Endodermal cell (in vitro differentiated cells): ENCODE measurements around the gene ADAM30. TPM values are rescaled to one million over a fixed set of nuclear protein-coding genes. Genes with fewer than 3 reads are reported as not detected.

Experiments used
- DNase-seq: peaks from one replicate; pipeline ENCODE4 v3.0.0-alpha.2; 2017
- H3K27ac ChIP-seq: 2 replicates; pipeline ENCODE4 v1.5.1; 2013; ENCODE audit warnings: mild to moderate bottlenecking, low read depth, low read length, moderate library complexity
- H3K27me3 ChIP-seq: 2 replicates; pipeline ENCODE4 v1.6.1; 2013; ENCODE audit warnings: mild to moderate bottlenecking, low read length, moderate library complexity; ENCODE audit not compliant: insufficient read depth, control insufficient read depth, poor library complexity, severe bottlenecking
- H3K36me3 ChIP-seq: 2 replicates; pipeline ENCODE4 v1.7.0; 2013; ENCODE audit warnings: mild to moderate bottlenecking, low read length, moderate library complexity; ENCODE audit not compliant: control insufficient read depth, insufficient read depth
- H3K4me1 ChIP-seq: one replicate; pipeline ENCODE4 v1.7.0; 2013; ENCODE audit warnings: low read length; ENCODE audit not compliant: control insufficient read depth, insufficient read depth
- H3K4me3 ChIP-seq: 2 replicates; pipeline ENCODE4 v1.5.1; 2013; ENCODE audit warnings: mild to moderate bottlenecking, low read length, moderate library complexity
- H3K9ac ChIP-seq: 2 replicates; pipeline ENCODE4 v1.6.1; 2013; ENCODE audit warnings: mild to moderate bottlenecking, low read length, moderate library complexity; ENCODE audit not compliant: poor library complexity, severe bottlenecking; ENCODE audit errors: extremely low read depth
- H3K9me3 ChIP-seq: 2 replicates; pipeline ENCODE4 v1.6.1; 2013; ENCODE audit warnings: mild to moderate bottlenecking, low read length, moderate library complexity; ENCODE audit not compliant: control insufficient read depth
- H3K27ac Mint-ChIP-seq: 2 replicates; pipeline ENCODE4 v1.8.0; 2020; ENCODE audit warnings: mixed read lengths
- H3K27me3 Mint-ChIP-seq: 2 replicates; pipeline ENCODE4 v1.8.0; 2021; ENCODE audit warnings: mild to moderate bottlenecking, mixed read lengths; ENCODE audit not compliant: insufficient read depth
- H3K36me3 Mint-ChIP-seq: 2 replicates; pipeline ENCODE4 v1.8.0; 2020; ENCODE audit warnings: low read depth, mixed read lengths
- H3K4me1 Mint-ChIP-seq: 2 replicates; pipeline ENCODE4 v1.8.0; 2020; ENCODE audit warnings: mixed read lengths
- H3K4me3 Mint-ChIP-seq: 2 replicates; pipeline ENCODE4 v1.8.0; 2020; ENCODE audit warnings: mild to moderate bottlenecking, moderate library complexity, mixed read lengths
- H3K9me3 Mint-ChIP-seq: 2 replicates; pipeline ENCODE4 v1.8.0; 2020; ENCODE audit warnings: mild to moderate bottlenecking, mixed read lengths
- WGBS, 2 experiments: methylation state at CpG; one replicate each; pipeline versions ENCODE4 v1.1.5 to v1.1.7; 2013; ENCODE audit warnings: missing lambda C conversion rate in 2 of 2, mixed read lengths in 1 of 2; ENCODE audit not compliant: insufficient coverage in 1 of 2, insufficient read length in 1 of 2; 5-methylcytosine and 5-hydroxymethylcytosine counted together
- total RNA-seq, 2 donors: library from RNA; stranded (reverse); fragmentation: NEBNext Ultra II Directional in 1 of 2; extraction: Animal tissue kit (Norgen Biotek cat#: 25700) in 1 of 2; gene quantifications; 2 replicates in 1 of 2; 3 replicates in 1 of 2; pipeline ENCODE4 v1.2.1, GENCODE V29; 2021
- TF ChIP-seq, protein P1 (sequence below): fragments of 200-600 bp; sonication (generic); conservative IDR thresholded peaks from 2 replicates; pipeline ENCODE4 v1.5.0; 2021; ENCODE audit warnings: antibody characterized with exemption, mild to moderate bottlenecking

Gene ADAM30
- total RNA-seq, 2 donors from 2014 or later, result not detected

DNA sequence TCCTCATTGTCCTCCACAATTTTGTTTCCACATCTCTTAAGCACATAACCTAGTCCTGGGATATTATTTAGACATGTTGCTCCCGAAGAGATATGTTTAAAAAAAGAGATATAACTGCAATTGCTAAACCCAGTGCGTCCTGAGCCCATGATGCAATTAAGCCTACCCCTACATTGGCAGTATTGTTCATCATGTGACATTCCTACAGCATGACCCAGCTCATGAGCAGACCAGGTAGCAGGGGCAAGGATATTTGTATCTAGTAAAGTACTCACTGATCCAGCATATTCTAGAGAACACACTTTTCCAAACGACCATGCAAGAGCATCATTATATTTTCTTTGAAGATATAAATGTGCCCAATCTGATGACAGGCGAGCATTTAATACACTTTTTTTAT lies 1.2 kb downstream of the ADAM30 start:
- no peak overlapping the region for H3K27ac Mint-ChIP-seq
- H3K4me1 ChIP-seq, result no peaks in the 10 kb centered on the region
- no peaks in the 10 kb centered on the region for H3K4me1 Mint-ChIP-seq
- H3K27me3 Mint-ChIP-seq, result peaks cover 2% of the 10 kb centered on the region
- no peaks in the 10 kb centered on the region for H3K9me3 ChIP-seq
- no peaks in the 10 kb centered on the region for H3K36me3 Mint-ChIP-seq
- H3K27me3 ChIP-seq, result peaks cover 5% of the 10 kb centered on the region
- H3K4me3 ChIP-seq, result no peak overlapping the region
- DNase-seq, result no peak
- 80 to 91% methylated on average over 1 to 4 of the region's 4 CpGs for WGBS, 2 experiments
- no peak overlapping the region for H3K4me3 Mint-ChIP-seq
- no peaks in the 10 kb centered on the region for H3K9me3 Mint-ChIP-seq
- no peaks in the 10 kb centered on the region for H3K36me3 ChIP-seq
- no peak overlapping the region for H3K27ac ChIP-seq
- H3K9ac ChIP-seq, result no peak overlapping the region
- TF ChIP-seq, protein P1, sequence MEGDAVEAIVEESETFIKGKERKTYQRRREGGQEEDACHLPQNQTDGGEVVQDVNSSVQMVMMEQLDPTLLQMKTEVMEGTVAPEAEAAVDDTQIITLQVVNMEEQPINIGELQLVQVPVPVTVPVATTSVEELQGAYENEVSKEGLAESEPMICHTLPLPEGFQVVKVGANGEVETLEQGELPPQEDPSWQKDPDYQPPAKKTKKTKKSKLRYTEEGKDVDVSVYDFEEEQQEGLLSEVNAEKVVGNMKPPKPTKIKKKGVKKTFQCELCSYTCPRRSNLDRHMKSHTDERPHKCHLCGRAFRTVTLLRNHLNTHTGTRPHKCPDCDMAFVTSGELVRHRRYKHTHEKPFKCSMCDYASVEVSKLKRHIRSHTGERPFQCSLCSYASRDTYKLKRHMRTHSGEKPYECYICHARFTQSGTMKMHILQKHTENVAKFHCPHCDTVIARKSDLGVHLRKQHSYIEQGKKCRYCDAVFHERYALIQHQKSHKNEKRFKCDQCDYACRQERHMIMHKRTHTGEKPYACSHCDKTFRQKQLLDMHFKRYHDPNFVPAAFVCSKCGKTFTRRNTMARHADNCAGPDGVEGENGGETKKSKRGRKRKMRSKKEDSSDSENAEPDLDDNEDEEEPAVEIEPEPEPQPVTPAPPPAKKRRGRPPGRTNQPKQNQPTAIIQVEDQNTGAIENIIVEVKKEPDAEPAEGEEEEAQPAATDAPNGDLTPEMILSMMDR, result no peak

DNA sequence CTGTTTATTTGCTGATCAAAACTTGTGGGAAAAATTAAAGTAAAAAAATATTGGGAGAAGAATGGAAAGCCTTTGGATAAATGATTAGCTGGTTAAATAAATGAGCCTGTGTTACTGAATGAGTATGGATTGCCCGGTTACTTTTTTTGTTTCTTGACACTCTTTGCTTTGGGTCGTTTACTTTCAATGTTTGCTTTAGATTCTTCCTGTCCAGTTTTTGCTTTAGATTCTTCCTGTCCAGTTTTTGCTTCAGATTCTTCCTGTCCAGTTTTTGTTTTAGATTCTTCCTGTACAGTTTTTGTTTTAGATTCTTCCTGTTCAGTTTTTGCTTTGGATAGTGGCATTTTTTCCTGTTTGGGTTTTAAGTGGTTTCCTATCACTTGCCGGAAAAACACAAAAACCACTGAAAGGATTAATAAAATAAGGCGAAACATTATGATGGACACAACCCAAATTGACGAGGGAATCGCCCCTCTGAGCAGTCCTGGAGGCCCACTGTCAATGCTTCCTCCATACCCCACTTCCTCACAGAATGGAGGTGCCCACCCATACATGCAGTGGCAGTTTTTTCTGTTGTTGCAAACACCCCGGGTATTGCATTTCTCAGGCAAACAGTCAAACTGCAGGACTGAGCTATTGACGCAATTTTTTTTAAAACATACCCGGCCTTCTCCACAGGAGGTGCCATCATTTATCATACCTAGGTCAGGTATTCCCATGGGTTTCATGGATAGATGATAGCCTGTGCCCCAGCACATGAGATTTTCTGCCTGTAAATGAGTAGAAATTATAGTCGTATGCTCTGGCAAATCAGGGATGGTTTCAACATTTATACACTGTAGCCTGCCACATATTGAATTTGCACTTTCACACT lies 2.3 kb downstream of the ADAM30 start:
- H3K36me3 Mint-ChIP-seq, result no peaks in the 10 kb centered on the region
- no peaks in the 10 kb centered on the region for H3K9me3 Mint-ChIP-seq

DNA sequence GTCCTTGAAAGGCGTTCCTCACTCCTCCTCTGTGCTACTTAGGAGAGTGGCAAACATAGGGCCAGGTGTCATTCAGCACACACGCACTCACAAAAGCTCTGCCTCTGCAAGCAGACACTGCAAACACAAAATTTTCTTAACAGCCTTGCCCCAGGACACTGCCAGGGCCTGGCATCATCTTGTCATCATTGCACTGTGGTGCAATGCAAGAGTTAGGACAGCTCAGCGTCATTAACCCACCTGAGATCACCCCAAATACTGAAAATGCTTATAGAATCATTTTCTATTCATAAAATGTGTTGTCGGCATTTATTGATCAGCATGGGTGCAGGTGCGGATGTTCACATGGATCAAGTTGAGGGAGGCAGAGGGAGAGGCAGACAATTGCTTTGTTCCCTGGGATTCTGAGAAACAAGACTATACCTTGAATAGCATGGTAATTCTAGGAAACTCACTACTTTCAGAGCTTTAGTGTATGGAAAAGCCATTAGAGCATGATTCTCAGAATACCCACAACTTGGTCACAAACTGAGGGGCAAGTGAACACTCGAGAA lies 3.0 kb downstream of the ADAM30 start:
- no peak overlapping the region for H3K27ac ChIP-seq
- Mint-ChIP-seq H3K27ac (no peak overlapping the region), H3K36me3 (no peaks in the 10 kb centered on the region), H3K27me3 (peaks cover 2% of the 10 kb centered on the region), H3K4me1 (no peaks in the 10 kb centered on the region), H3K9me3 (peaks cover 5% of the 10 kb centered on the region), H3K4me3 (no peak overlapping the region)
- H3K9me3 ChIP-seq, result peaks cover 7% of the 10 kb centered on the region
- H3K4me1 ChIP-seq, result no peaks in the 10 kb centered on the region
- DNase-seq, result no peak
- no peak overlapping the region for H3K4me3 ChIP-seq
- H3K36me3 ChIP-seq, result no peaks in the 10 kb centered on the region
- H3K9ac ChIP-seq, result no peak overlapping the region
- no peaks in the 10 kb centered on the region for H3K27me3 ChIP-seq
- WGBS, 2 experiments, result 90 to 91% methylated on average over 4 to 6 of the region's 6 CpGs
- TF ChIP-seq, protein P1, result no peak

More for the DNA sequence above, 2.3 kb downstream of the ADAM30 start:
- no peak overlapping the region for H3K9ac ChIP-seq
- WGBS, 2 experiments, result 88 to 93% methylated on average over 6 to 10 of the region's 10 CpGs
- H3K4me3 ChIP-seq, result no peak overlapping the region
- Mint-ChIP-seq H3K27me3 (peaks cover 2% of the 10 kb centered on the region), H3K27ac (no peak overlapping the region), H3K4me3 (no peak overlapping the region), H3K4me1 (no peaks in the 10 kb centered on the region)
- DNase-seq, result no peak
- H3K9me3 ChIP-seq, result peaks cover under 1% of the 10 kb centered on the region
- TF ChIP-seq, protein P1, result no peak
- peaks cover under 1% of the 10 kb centered on the region for H3K27me3 ChIP-seq
- H3K27ac ChIP-seq, result no peak overlapping the region
- H3K36me3 ChIP-seq, result no peaks in the 10 kb centered on the region
- no peaks in the 10 kb centered on the region for H3K4me1 ChIP-seq
